Measurements from ENCODE around the gene MUC12.
"Not testable (repeated sequence)": the region's sequence is repeated elsewhere in the genome, so short reads cannot be mapped to it uniquely, and the experiment has no call there.

Gene MUC12

GRCh38 chr7:101035941-101036340 is 66.6 kb downstream of the MUC12 start:
- TF ChIP-seq CTCF (IDR thresholded peaks at IDR 0.05; ENCODE audit: borderline replicate concordance, control extremely low read depth, extremely low read depth, insufficient read depth, missing control alignments) = no peak
- in situ Hi-C loops (cut with MboI; ENCODE audit: low sequenced_read_pairs, unreplicated experiment) = no loop called here
- no peak for DNase-seq (ENCODE audit: low spot score)

GRCh38 chr7:101041283-101041682 is 71.9 kb downstream of the MUC12 start:
- DNase-seq (ENCODE audit: low spot score); in situ Hi-C loops (cut with MboI; ENCODE audit: low sequenced_read_pairs, unreplicated experiment): not testable (repeated sequence)

- in situ Hi-C loops (cut with MboI; ENCODE audit: low sequenced_read_pairs, unreplicated experiment) = loop anchor here (5.0 kb wide), 2 partner anchors 91 to 151 kb away; partner anchors contain the start of gene MUC12
- peak; percentile 54 for DNase-seq (ENCODE audit: low spot score)
- no peak for TF ChIP-seq CTCF (IDR thresholded peaks at IDR 0.05; ENCODE audit: borderline replicate concordance, control extremely low read depth, extremely low read depth, insufficient read depth, missing control alignments)
These were observed 89.0 kb downstream of the MUC12 start for GRCh38 chr7:101058355-101058754.

GRCh38 chr7:101059620-101059942 is 90.2 kb downstream of the MUC12 start:
- in situ Hi-C loops (cut with MboI; ENCODE audit: low sequenced_read_pairs, unreplicated experiment) = loop anchor here (5.0 kb wide), 2 partner anchors 92 to 152 kb away; partner anchors contain the start of gene MUC12
- DNase-seq (ENCODE audit: low spot score) = no peak
- no peak for TF ChIP-seq CTCF (IDR thresholded peaks at IDR 0.05; ENCODE audit: borderline replicate concordance, control extremely low read depth, extremely low read depth, insufficient read depth, missing control alignments)

- TF ChIP-seq CTCF (IDR thresholded peaks at IDR 0.05; ENCODE audit: borderline replicate concordance, control extremely low read depth, extremely low read depth, insufficient read depth, missing control alignments) = no peak
- in situ Hi-C loops (cut with MboI; ENCODE audit: low sequenced_read_pairs, unreplicated experiment) = no loop called here
- DNase-seq (ENCODE audit: low spot score) = no peak
These were observed 91.6 kb downstream of the MUC12 start for GRCh38 chr7:101060992-101061391.

- DNase-seq (ENCODE audit: low spot score); in situ Hi-C loops (cut with MboI; ENCODE audit: low sequenced_read_pairs, unreplicated experiment): not testable (repeated sequence)
These were observed 94.8 kb downstream of the MUC12 start for GRCh38 chr7:101064176-101064550.

GRCh38 chr7:101065162-101065561 is 95.8 kb downstream of the MUC12 start:
- in situ Hi-C loops (cut with MboI; ENCODE audit: low sequenced_read_pairs, unreplicated experiment); DNase-seq (ENCODE audit: low spot score): not testable (repeated sequence)

- in situ Hi-C loops (cut with MboI; ENCODE audit: low sequenced_read_pairs, unreplicated experiment) = no loop called here
- TF ChIP-seq CTCF (IDR thresholded peaks at IDR 0.05; ENCODE audit: borderline replicate concordance, control extremely low read depth, extremely low read depth, insufficient read depth, missing control alignments) = no peak
- no peak for DNase-seq (ENCODE audit: low spot score)
These were observed 96.9 kb downstream of the MUC12 start for GRCh38 chr7:101066141-101066832.
